GM06990 (cell line): ENCODE measurements around the gene GCN1.

Experiments used
- DNase-seq: peaks from one replicate; pipeline ENCODE4 v3.0.0-alpha.2; 2011; ENCODE audit not compliant: insufficient read length; ENCODE audit errors: extremely low read depth
- H3K27me3 ChIP-seq: replicated peaks from 2 replicates; pipeline ENCODE4 v1.6.0; 2011; ENCODE audit warnings: low read length; ENCODE audit not compliant: control insufficient read depth, insufficient read depth
- H3K36me3 ChIP-seq: 2 replicates; pipeline ENCODE4 v1.5.1; 2011; ENCODE audit warnings: low read length; ENCODE audit not compliant: control insufficient read depth, insufficient read depth
- H3K4me3 ChIP-seq: replicated peaks from 2 replicates; pipeline ENCODE4 v1.5.1; 2011; ENCODE audit warnings: low read depth, mild to moderate bottlenecking, control low read depth, low read length
- CTCF ChIP-seq: IDR thresholded peaks from 2 replicates; pipeline ENCODE4 v1.5.1; 2011; ENCODE audit warnings: low read length, control low read depth, mild to moderate bottlenecking, inconsistent platforms; ENCODE audit not compliant: insufficient read depth, poor library complexity, severe bottlenecking

Gene GCN1

GRCh38 chr12:120229487-120230325 is 35.2 kb upstream of the GCN1 start:
- no peak for DNase-seq
- no peak for TF ChIP-seq CTCF
- Histone ChIP-seq H3K4me3 (no peak overlapping the region), H3K27me3 (no peaks in the 10 kb centered on the region), H3K36me3 (no peaks in the 10 kb centered on the region)

DNA sequence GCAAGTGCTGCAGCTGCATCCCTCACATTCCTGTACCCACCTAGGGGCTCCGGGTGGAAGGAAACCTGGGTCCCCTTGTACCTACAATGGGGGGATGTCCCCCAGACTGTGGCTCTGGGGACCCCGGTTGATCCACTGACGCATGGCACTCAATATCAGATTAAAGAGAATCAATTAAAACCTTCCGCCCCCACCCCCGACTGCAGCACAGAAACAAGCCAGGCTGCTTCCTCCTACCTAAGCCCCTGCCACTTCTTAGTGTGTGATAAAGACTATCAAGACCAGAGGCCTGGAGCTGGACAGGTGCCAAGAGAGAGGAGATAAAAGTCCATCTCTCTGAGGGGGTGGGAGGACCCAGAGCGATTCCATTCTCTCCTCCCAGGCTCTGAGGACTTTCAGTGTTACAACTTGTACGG is 34.6 kb upstream of the GCN1 start:
- no peak for DNase-seq
- H3K36me3 ChIP-seq: no peaks in the 10 kb centered on the region
- H3K4me3 ChIP-seq: no peak overlapping the region
- no peaks in the 10 kb centered on the region for H3K27me3 ChIP-seq
- TF ChIP-seq CTCF: no peak

- H3K4me3 ChIP-seq: no peak overlapping the region
- DNase-seq: peak; percentile 69
- H3K36me3 ChIP-seq: no peaks in the 10 kb centered on the region
- H3K27me3 ChIP-seq: no peaks in the 10 kb centered on the region
- TF ChIP-seq CTCF: peak; percentile 93
These were observed 34.0 kb upstream of the GCN1 start for GRCh38 chr12:120228291-120229070.

DNA sequence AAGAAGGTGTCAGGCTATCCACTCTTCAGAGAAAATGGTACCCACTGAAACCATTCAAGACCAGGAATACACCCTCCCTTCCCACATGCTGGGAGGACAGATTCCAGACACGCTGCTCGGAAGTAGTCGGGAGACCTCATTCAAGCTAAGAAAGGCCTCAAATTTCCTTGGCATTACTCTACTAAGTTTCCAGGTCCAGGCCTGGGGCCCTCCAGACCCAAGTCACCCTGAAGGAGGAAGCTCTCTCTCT is 33.5 kb upstream of the GCN1 start:
- no peak for TF ChIP-seq CTCF
- Histone ChIP-seq H3K27me3 (no peaks in the 10 kb centered on the region), H3K4me3 (no peak overlapping the region), H3K36me3 (no peaks in the 10 kb centered on the region)
- no peak for DNase-seq

- Histone ChIP-seq H3K4me3 (no peak overlapping the region), H3K36me3 (no peaks in the 10 kb centered on the region; the same call in 1 of the 2 replicates), H3K27me3 (no peaks in the 10 kb centered on the region)
- TF ChIP-seq CTCF: no peak
- no peak for DNase-seq
These were observed 32.9 kb upstream of the GCN1 start for GRCh38 chr12:120227233-120228040.
